Measurements from ENCODE around the gene UNC45A. TPM values are rescaled to one million over a fixed set of nuclear protein-coding genes. Genes with fewer than 3 reads are reported as not detected.

The UNC45A gene
- total RNA-seq, 1 donor = 116 TPM

GRCh38 chr15:90959028-90959595, 24.0 kb downstream of the UNC45A start:
- no peak for DNase-seq (ENCODE audit: low read depth in 2 of 3, low spot score in 2 of 3)

GRCh38 chr15:90959894-90960293, 24.8 kb downstream of the UNC45A start:
- no peak for DNase-seq (ENCODE audit: low read depth in 2 of 3, low spot score in 2 of 3)

- DNase-seq (ENCODE audit: low read depth in 2 of 3, low spot score in 2 of 3) = no peak
These were observed 25.4 kb downstream of the UNC45A start for GRCh38 chr15:90960298-90961091.

- DNase-seq (ENCODE audit: low read depth in 2 of 3, low spot score in 2 of 3) = no peak
These were observed 26.9 kb downstream of the UNC45A start for GRCh38 chr15:90962021-90962420.

- no peak for DNase-seq (ENCODE audit: low read depth in 2 of 3, low spot score in 2 of 3)
These were observed 31.2 kb downstream of the UNC45A start for GRCh38 chr15:90966262-90966661.

- no peak for DNase-seq (ENCODE audit: low read depth in 2 of 3, low spot score in 2 of 3)
These were observed 32.1 kb downstream of the UNC45A start for GRCh38 chr15:90967206-90967605.

GRCh38 chr15:90968434-90968833, 33.3 kb downstream of the UNC45A start:
- no peak for DNase-seq (ENCODE audit: low read depth in 2 of 3, low spot score in 2 of 3)

- no peak for DNase-seq (ENCODE audit: low read depth in 2 of 3, low spot score in 2 of 3)
These were observed 35.2 kb downstream of the UNC45A start for GRCh38 chr15:90970274-90970673.

GRCh38 chr15:90972133-90972532, 37.0 kb downstream of the UNC45A start:
- no peak for DNase-seq (ENCODE audit: low read depth in 2 of 3, low spot score in 2 of 3)

GRCh38 chr15:90974216-90974615, 39.1 kb downstream of the UNC45A start:
- DNase-seq (ENCODE audit: low read depth in 2 of 3, low spot score in 2 of 3) = no peak

GRCh38 chr15:90979582-90979981, 44.5 kb downstream of the UNC45A start:
- no peak for DNase-seq (ENCODE audit: low read depth in 2 of 3, low spot score in 2 of 3)

GRCh38 chr15:90981681-90982080, 46.6 kb downstream of the UNC45A start:
- DNase-seq (ENCODE audit: low read depth in 2 of 3, low spot score in 2 of 3) = no peak

- peak in 1 of 3 donors; percentile 22 for DNase-seq (ENCODE audit: low read depth in 2 of 3, low spot score in 2 of 3)
These were observed 47.0 kb downstream of the UNC45A start for GRCh38 chr15:90982135-90982534.

GRCh38 chr15:90986790-90987507, 51.9 kb downstream of the UNC45A start:
- DNase-seq (ENCODE audit: low read depth in 2 of 3, low spot score in 2 of 3) = no peak

GRCh38 chr15:90987561-90988141, 52.6 kb downstream of the UNC45A start:
- DNase-seq (ENCODE audit: low read depth in 2 of 3, low spot score in 2 of 3) = no peak

- peak in 2 of 3 donors; percentile 11 to 30 for DNase-seq (ENCODE audit: low read depth in 2 of 3, low spot score in 2 of 3)
These were observed 53.2 kb downstream of the UNC45A start for GRCh38 chr15:90988296-90988695.

- peak in 1 of 3 donors; percentile 42 for DNase-seq (ENCODE audit: low read depth in 2 of 3, low spot score in 2 of 3)
These were observed 54.1 kb downstream of the UNC45A start for GRCh38 chr15:90989040-90989768.

GRCh38 chr15:90990446-90990845, 55.4 kb downstream of the UNC45A start:
- DNase-seq (ENCODE audit: low read depth in 2 of 3, low spot score in 2 of 3) = no peak

GRCh38 chr15:90991587-90992285, 56.7 kb downstream of the UNC45A start:
- DNase-seq (ENCODE audit: low read depth in 2 of 3, low spot score in 2 of 3) = no peak

GRCh38 chr15:90994059-90994416, 59.0 kb downstream of the UNC45A start:
- no peak for DNase-seq (ENCODE audit: low read depth in 2 of 3, low spot score in 2 of 3)
